ENCODE measurements around the gene ABHD3.
"Not testable (repeated sequence)": the region's sequence is repeated elsewhere in the genome, so short reads cannot be mapped to it uniquely, and the experiment has no call there.

GRCh38 chr18:21685556-21685981, 19.0 kb downstream of the ABHD3 start:
- not testable (repeated sequence) for TF ChIP-seq POLR2A, CTCF (IDR thresholded peaks at IDR 0.05)
